Fibroblast of lung (primary cell): ENCODE measurements around the gene REEP5.

Source experiments
- CTCF ChIP-seq, 2 donors: IDR thresholded peaks in 1 of 2; conservative IDR thresholded peaks in 1 of 2; 1 replicate in 1 of 2; 2 replicates in 1 of 2; pipeline ENCODE4 v1.5.1; 2011 to 2012; ENCODE audit warnings: low read length in 2 of 2, control low read depth in 1 of 2, inconsistent platforms in 1 of 2, low read depth in 1 of 2, mild to moderate bottlenecking in 1 of 2
- EZH2 ChIP-seq: IDR thresholded peaks from 2 replicates; pipeline ENCODE4 v1.5.1; 2012; ENCODE audit warnings: low read length, control low read depth, mild to moderate bottlenecking; ENCODE audit errors: missing control alignments

- TF ChIP-seq CTCF (conservative IDR thresholded peaks at IDR 0.05 in 1 of 2, IDR thresholded peaks at IDR 0.05 in 1 of 2; ENCODE audit: low read depth in 1 of 2, low read length in 2 of 2) (no peak), EZH2 (no peak)
Observed at GRCh38 chr5:112906637-112907036, 15.4 kb downstream of the REEP5 start.
